H1 (cell line): ENCODE data around the gene ZDHHC17. TPM values are rescaled to one million over a fixed set of nuclear protein-coding genes. Genes with fewer than 3 reads are reported as not detected.

ENCODE experiments used
- CBX5 ChIP-seq: fragments of 300-800, 300-1000 bp; sonication (generic); IDR thresholded peaks from 2 replicates; pipeline ENCODE4 v1.7.1; 2016; ENCODE audit warnings: antibody characterized with exemption, low read length, low read depth
- CBX8 ChIP-seq: fragments of 300-800, 300-1000 bp; sonication (generic); IDR thresholded peaks from 2 replicates; pipeline ENCODE4 v1.7.1; 2016; ENCODE audit warnings: low read depth, low read length, borderline replicate concordance
- CEBPB ChIP-seq: IDR thresholded peaks from 2 replicates; pipeline ENCODE4 v1.6.1; 2012; ENCODE audit warnings: low read depth, low read length
- CTBP2 ChIP-seq: IDR thresholded peaks from 2 replicates; pipeline ENCODE4 v1.7.0; 2011; ENCODE audit warnings: borderline replicate concordance, mild to moderate bottlenecking, moderate library complexity, mixed read lengths, low read length; ENCODE audit not compliant: insufficient read depth, insufficient read length
- EP300 ChIP-seq, 2 experiments: IDR thresholded peaks; 1 replicate in 1 of 2; 2 replicates in 1 of 2; pipeline ENCODE4 v1.6.1; 2011 to 2012; ENCODE audit warnings: low read depth in 2 of 2, low read length in 2 of 2, mild to moderate bottlenecking in 2 of 2, borderline replicate concordance in 1 of 2, inconsistent platforms in 1 of 2, moderate library complexity in 1 of 2
- HDAC6 ChIP-seq: IDR thresholded peaks from one replicate; pipeline ENCODE4 v1.7.1; 2012; ENCODE audit warnings: low read depth, mild to moderate bottlenecking, inconsistent platforms, low read length, moderate library complexity
- KDM5A ChIP-seq: fragments of 200-600 bp; IDR thresholded peaks from 2 replicates; pipeline ENCODE4 v1.7.1; 2012; ENCODE audit warnings: mild to moderate bottlenecking, low read length, inconsistent platforms, mixed read lengths
- NRF1 ChIP-seq: IDR thresholded peaks from 2 replicates; pipeline ENCODE4 v1.6.1; 2011; ENCODE audit warnings: mild to moderate bottlenecking, low read depth, low read length, improper control_type of control experiment
- POLR2A ChIP-seq, 2 experiments: IDR thresholded peaks; 1 replicate in 1 of 2; 2 replicates in 1 of 2; pipeline ENCODE4 v1.6.1; 2011; ENCODE audit warnings: low read depth in 2 of 2, low read length in 2 of 2, mild to moderate bottlenecking in 2 of 2; ENCODE audit errors: control extremely low read depth in 1 of 2
- SP1 ChIP-seq: IDR thresholded peaks from 2 replicates; pipeline ENCODE4 v1.6.1; 2011; ENCODE audit warnings: low read depth, low read length
- polyA plus RNA-seq, 7 experiments: library from polyadenylated mRNA; depleted of rRNA in 3 of 7; stranded (reverse) in 5 of 7; unstranded in 2 of 7; fragments of >200 nt in 5 of 7; fragments of 200-250 nt in 2 of 7; gene quantifications; 1 replicate in 5 of 7; 2 replicates in 1 of 7; 4 replicates in 1 of 7; pipeline versions ENCODE4 v1.2.1 to v1.2.3, GENCODE V29; 2011 to 2013; ENCODE audit warnings: missing spikeins in 2 of 7, mixed read lengths in 2 of 7
- total RNA-seq: library from RNA; stranded (reverse); fragmentation: NEBNext Ultra II Directional; extraction: Animal tissue kit (Norgen Biotek cat#: 25700); gene quantifications from 2 replicates; pipeline ENCODE4 v1.2.1, GENCODE V29; 2021
- TF ChIP-seq, protein P1 (sequence below): fragments of 300-600 bp; sonication (generic); IDR thresholded peaks from 2 replicates; pipeline ENCODE4 v1.7.1; 2012; ENCODE audit warnings: low read length, moderate library complexity, mild to moderate bottlenecking, inconsistent platforms; ENCODE audit not compliant: insufficient replicate concordance

The ZDHHC17 gene
- total and polyA plus RNA-seq, 2 of the 8 experiments (the other 6 are each of a cell fraction or from before 2014, with no cell fraction given), result 27.6 to 28.9 TPM

DNA sequence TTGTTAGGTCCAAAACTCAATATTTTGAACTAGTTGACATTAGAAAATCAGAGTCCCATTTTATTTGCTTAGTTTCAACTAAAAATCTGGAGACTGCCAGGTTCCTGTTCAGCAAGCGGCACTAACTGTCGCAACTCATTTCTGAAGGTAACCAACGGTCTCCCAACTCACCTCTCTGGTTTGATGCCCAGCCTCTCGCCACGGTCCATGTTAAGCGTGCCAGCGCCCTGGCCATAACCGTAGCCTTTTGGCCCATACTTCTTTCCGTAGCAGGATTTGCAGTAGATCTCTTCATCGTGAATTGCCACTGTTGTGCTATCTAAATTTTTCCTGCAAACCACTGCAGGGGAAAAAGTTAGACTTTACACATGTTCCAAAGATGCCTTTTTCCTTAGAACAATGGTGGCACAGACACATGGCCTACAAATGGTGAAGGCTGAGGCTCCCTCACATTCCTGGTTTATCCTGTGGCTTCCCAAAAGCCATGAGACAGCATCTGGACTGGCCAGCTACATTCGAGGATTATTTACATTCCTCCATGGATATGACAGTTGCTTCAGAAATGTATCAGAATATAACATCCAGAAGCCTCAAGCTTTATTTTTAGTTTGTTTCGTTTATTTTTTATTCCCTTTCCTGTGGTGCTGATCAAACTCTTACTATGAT lies 99.2 kb downstream of the ZDHHC17 start (continued):
- TF ChIP-seq, protein P1, sequence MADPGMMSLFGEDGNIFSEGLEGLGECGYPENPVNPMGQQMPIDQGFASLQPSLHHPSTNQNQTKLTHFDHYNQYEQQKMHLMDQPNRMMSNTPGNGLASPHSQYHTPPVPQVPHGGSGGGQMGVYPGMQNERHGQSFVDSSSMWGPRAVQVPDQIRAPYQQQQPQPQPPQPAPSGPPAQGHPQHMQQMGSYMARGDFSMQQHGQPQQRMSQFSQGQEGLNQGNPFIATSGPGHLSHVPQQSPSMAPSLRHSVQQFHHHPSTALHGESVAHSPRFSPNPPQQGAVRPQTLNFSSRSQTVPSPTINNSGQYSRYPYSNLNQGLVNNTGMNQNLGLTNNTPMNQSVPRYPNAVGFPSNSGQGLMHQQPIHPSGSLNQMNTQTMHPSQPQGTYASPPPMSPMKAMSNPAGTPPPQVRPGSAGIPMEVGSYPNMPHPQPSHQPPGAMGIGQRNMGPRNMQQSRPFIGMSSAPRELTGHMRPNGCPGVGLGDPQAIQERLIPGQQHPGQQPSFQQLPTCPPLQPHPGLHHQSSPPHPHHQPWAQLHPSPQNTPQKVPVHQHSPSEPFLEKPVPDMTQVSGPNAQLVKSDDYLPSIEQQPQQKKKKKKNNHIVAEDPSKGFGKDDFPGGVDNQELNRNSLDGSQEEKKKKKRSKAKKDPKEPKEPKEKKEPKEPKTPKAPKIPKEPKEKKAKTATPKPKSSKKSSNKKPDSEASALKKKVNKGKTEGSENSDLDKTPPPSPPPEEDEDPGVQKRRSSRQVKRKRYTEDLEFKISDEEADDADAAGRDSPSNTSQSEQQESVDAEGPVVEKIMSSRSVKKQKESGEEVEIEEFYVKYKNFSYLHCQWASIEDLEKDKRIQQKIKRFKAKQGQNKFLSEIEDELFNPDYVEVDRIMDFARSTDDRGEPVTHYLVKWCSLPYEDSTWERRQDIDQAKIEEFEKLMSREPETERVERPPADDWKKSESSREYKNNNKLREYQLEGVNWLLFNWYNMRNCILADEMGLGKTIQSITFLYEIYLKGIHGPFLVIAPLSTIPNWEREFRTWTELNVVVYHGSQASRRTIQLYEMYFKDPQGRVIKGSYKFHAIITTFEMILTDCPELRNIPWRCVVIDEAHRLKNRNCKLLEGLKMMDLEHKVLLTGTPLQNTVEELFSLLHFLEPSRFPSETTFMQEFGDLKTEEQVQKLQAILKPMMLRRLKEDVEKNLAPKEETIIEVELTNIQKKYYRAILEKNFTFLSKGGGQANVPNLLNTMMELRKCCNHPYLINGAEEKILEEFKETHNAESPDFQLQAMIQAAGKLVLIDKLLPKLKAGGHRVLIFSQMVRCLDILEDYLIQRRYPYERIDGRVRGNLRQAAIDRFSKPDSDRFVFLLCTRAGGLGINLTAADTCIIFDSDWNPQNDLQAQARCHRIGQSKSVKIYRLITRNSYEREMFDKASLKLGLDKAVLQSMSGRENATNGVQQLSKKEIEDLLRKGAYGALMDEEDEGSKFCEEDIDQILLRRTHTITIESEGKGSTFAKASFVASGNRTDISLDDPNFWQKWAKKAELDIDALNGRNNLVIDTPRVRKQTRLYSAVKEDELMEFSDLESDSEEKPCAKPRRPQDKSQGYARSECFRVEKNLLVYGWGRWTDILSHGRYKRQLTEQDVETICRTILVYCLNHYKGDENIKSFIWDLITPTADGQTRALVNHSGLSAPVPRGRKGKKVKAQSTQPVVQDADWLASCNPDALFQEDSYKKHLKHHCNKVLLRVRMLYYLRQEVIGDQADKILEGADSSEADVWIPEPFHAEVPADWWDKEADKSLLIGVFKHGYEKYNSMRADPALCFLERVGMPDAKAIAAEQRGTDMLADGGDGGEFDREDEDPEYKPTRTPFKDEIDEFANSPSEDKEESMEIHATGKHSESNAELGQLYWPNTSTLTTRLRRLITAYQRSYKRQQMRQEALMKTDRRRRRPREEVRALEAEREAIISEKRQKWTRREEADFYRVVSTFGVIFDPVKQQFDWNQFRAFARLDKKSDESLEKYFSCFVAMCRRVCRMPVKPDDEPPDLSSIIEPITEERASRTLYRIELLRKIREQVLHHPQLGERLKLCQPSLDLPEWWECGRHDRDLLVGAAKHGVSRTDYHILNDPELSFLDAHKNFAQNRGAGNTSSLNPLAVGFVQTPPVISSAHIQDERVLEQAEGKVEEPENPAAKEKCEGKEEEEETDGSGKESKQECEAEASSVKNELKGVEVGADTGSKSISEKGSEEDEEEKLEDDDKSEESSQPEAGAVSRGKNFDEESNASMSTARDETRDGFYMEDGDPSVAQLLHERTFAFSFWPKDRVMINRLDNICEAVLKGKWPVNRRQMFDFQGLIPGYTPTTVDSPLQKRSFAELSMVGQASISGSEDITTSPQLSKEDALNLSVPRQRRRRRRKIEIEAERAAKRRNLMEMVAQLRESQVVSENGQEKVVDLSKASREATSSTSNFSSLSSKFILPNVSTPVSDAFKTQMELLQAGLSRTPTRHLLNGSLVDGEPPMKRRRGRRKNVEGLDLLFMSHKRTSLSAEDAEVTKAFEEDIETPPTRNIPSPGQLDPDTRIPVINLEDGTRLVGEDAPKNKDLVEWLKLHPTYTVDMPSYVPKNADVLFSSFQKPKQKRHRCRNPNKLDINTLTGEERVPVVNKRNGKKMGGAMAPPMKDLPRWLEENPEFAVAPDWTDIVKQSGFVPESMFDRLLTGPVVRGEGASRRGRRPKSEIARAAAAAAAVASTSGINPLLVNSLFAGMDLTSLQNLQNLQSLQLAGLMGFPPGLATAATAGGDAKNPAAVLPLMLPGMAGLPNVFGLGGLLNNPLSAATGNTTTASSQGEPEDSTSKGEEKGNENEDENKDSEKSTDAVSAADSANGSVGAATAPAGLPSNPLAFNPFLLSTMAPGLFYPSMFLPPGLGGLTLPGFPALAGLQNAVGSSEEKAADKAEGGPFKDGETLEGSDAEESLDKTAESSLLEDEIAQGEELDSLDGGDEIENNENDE, result no peak
- TF ChIP-seq CTBP2 (no peak), NRF1 (no peak), KDM5A (no peak), CBX5 (no peak), POLR2A (IDR thresholded peaks at IDR 0.05; ENCODE audit: control extremely low read depth in 1 of 2, low read depth in 2 of 2, low read length in 2 of 2) (no peak), SP1 (no peak), CEBPB (no peak), CBX8 (no peak), EP300 (IDR thresholded peaks at IDR 0.05; ENCODE audit: borderline replicate concordance in 1 of 2, low read depth in 2 of 2, low read length in 2 of 2) (no peak), HDAC6 (no peak)
- TF ChIP-seq, all 59 proteins: peak for 0
